ENCODE results near the gene CPT1C.
A peak's percentile ranks its signal among the peaks of the same experiment; 100 is the strongest.

The CPT1C gene

DNA sequence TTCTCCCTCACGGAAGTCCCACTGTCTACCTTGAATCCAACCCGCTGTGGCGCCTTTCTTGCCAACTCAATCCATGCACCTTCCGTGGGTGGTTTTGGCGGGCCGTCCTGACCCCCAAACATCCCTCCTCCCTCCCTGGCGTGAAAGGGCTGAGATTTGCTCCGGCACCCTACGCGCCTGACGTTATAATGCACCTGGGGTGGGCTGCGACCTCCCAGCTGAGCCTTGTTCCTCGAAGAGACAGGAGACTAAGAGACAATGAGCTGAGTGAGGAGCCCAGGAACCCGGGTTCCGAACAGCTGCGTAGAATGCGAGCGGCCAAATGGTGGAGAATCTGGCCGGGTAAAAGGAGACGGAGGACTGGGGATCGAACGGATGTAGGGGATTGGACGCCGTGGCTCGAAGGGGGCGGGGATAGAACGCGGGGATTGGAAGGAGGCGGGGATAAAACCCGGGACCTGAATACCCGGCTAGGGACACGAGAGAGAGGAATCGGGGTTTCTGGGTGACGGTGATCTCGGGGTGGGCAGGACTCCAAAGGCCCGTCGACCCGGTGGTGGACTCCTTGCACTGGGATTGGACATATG is at the start of gene CPT1C:
TSS of gene CPT1C (plus strand) at position 461 of the 587 bp plus-strand sequence. CDS start 1,137 bp downstream, outside the sequence.
- ATAC-seq: peak; percentile 63 to 65

DNA sequence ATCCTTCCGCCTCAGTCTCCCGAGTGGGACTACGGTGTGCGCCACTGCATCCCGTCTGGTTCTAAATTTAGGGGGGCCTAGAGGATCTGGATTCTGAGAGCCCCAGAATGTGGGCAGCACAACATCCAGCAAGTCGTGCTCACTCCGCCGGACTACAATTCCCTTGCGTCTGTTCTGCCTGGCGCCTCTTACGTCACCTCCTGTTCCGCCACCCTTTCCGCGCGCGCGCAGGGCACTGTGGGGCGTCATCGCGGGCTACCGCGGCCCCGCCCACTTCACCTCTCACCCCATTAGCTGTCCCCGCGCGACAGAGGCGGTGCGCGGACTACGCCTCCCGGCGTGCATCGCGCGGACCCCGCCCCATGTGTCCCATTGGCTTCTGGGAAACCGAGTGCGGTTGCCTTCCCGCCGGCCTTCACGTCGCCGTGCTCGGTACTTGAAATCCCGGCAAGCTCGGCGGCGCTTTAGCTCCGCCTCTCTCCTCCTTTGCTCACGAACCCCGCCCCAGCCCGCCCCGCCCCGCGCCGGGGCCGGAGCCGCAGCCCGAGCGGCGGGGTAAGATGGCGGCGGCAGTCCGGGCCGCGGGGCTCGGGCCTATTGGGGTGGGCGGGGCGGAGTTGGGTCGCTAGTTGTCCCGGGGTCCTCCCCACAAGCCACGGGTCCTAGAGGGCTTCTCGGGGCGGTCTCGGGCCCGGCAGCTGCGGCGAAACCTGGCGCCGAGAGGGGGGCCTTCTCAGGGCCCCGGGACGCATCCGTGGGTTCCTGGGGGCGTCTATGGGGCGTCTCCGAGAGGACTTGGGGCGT is 49.0 kb upstream of the CPT1C start, which contains the start of gene SCAF1:
TSS of gene SCAF1 (plus strand) at position 522 of the 804 bp plus-strand sequence. CDS start 2,818 bp downstream, outside the sequence.
- ATAC-seq: peak; percentile 66 to 72

DNA sequence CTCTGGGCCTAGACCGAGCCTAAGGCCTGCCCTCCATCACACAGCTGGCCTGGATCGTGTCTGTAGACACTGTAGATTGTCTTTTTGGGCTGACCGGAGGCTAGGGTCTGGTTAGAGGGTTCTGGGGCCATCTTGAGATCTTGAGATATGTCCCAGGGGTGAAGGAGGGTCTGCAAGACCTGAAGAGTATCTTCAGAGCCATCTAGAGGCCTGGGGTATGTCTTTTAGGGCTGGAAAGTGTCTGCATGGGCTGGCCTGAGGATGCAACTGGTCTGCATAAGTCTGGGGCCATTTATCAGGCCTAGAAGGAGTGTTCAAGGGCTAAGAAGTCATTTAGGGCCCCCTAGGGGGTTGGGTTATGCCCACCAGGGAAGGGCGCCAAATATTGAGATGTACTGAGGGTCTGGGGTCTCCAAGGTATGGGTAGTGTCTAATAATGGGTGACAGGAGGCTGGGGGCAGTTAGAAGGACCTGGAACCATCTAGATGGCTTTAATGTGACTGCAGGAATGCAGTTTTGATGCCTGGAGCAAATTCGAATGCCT is 48.4 kb upstream of the CPT1C start:
- no peak for ATAC-seq

DNA sequence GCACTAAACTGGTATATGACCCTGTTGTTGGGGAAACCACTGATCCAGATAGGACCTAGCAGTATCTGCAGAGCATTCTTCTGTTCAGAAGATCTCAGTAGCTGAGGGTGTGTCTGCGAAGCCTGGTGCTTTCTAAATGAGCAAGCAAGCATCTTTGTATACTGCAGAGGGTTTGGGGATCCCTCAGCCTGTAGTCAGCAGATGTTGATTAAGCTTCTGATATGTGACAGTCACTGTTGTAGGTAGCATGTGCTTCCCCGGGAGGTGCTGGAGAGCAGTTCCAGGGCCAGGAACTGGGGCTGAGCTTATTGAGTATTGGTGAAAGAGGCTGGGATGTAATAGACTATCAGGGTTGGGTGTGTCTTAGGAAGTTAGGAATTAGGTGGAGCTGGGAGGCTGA is 47.5 kb upstream of the CPT1C start:
- no peak for ATAC-seq

DNA sequence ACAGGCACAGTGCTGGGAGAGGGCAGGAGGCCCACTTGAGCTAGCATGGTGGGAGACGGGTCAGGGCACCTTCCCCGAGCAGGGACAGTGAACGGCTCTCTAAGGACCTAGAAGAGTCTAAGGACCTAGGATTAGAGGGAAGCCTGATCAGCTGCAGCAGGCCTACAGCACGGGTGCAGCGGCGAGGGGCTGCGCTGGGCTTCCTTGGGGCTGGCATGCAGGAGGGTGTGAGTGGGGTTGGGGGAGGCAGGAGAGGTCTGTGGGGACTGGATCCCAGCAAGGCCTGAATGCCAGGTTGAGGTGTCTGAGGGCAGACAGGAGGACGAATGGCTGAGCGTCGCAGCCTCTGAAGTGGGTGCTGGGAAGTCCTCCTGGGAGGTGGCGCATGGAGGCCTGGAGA is 45.3 kb upstream of the CPT1C start:
- no peak for ATAC-seq

DNA sequence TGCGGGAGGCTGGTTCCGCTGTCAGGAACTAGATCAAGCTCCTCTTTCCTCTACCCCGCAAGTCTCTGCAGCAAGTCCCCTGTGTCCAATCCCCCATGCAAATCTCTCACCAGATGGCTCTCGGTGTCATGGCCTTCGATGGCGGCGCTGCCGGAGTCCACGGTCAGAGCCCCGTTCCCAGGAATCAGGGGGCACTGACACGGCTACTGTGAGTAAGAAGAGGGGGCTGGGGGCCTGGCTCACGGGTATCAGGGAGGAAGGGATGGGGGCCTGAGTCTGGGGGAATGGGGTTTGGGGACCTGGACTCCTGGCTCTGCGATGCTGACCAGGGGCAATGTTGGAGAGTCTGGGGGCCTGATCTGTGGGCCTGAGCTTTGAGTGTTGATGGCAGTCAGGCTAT is 44.9 kb upstream of the CPT1C start:
- no peak for ATAC-seq

DNA sequence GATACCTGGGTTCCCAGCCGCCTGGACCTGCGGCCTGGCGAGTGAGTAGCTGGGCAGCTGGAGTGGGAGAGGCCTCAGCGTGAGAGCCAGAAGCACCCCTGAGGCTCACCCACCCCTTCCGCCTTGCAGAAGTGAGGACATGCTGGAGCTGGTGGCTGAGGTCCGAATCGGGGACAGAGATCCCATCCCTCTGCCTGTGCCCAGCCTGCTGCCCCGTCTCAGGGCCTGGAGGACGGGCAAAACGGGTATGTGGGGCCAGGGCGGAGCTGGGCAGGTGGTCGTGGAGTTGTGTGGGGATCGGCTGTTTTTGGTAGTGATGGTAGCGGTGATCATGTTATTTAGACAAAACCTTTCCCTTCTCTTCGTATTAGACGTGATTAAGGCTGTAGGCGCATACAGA is 44.3 kb upstream of the CPT1C start:
- no peak for ATAC-seq

DNA sequence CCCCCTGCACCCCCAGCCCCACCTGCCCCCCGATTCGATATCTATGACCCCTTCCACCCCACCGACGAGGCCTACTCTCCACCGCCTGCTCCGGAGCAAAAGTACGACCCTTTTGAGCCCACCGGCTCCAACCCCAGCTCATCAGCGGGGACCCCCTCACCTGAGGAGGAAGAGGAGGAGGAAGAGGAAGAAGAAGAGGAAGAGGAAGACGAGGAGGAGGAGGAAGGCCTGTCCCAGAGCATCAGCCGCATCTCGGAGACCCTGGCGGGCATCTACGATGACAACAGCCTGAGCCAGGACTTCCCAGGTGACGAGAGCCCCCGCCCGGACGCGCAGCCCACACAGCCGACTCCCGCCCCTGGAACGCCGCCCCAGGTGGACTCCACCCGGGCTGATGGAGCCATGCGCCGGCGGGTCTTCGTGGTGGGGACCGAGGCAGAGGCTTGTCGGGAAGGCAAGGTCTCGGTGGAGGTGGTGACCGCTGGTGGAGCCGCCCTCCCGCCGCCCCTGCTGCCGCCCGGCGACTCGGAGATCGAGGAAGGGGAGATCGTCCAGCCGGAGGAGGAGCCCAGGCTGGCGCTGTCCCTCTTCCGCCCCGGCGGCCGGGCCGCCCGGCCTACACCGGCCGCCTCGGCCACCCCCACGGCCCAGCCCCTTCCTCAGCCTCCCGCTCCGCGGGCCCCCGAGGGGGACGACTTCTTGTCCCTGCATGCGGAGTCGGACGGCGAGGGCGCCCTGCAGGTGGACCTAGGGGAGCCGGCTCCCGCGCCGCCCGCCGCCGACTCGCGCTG is 39.7 kb upstream of the CPT1C start:
- no peak for ATAC-seq

DNA sequence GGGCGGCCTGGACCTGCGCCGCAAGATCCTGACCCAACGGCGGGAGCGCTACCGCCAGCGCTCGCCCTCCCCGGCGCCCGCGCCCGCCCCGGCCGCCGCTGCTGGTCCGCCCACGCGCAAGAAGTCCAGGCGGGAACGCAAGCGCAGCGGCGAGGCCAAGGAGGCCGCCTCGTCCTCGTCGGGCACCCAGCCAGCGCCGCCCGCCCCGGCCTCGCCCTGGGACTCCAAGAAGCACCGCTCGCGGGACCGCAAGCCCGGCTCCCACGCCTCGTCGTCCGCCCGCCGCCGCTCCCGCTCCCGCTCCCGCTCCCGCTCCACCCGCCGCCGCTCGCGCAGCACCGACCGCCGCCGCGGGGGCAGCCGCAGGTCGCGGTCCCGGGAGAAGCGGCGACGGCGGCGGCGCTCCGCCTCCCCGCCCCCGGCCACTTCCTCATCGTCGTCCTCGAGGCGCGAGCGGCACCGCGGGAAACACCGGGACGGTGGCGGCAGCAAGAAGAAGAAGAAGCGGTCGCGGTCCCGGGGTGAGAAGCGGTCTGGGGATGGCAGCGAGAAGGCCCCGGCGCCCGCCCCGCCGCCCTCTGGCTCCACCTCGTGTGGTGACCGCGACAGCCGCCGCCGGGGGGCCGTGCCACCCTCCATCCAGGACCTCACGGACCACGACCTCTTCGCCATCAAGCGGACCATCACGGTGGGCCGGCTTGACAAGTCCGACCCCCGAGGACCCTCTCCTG is 38.9 kb upstream of the CPT1C start:
- ATAC-seq: no peak

DNA sequence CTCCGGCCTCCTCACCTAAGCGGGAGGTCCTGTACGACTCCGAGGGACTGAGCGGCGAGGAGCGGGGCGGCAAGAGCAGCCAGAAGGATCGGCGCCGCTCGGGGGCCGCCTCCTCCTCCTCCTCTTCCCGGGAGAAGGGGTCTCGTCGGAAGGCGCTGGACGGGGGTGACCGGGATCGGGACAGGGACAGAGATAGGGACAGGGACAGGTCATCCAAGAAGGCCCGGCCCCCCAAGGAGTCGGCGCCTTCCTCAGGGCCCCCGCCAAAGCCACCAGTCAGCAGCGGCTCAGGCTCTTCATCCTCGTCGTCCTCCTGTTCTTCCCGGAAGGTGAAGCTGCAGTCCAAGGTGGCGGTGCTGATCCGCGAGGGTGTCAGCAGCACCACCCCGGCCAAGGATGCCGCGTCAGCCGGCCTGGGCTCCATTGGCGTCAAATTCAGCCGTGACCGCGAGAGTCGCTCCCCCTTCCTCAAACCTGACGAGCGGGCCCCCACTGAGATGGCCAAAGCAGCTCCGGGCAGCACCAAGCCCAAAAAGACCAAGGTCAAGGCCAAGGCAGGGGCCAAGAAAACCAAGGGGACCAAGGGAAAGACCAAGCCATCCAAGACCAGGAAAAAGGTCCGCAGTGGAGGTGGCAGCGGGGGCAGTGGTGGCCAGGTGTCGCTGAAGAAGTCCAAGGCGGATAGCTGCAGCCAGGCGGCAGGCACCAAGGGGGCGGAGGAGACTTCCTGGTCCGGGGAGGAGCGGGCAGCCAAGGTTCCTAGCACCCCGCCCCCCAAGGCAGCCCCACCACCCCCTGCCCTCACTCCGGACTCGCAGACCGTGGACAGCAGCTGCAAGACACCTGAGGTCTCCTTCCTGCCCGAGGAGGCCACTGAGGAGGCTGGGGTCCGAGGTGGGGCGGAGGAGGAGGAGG is 38.1 kb upstream of the CPT1C start:
- no peak for ATAC-seq

DNA sequence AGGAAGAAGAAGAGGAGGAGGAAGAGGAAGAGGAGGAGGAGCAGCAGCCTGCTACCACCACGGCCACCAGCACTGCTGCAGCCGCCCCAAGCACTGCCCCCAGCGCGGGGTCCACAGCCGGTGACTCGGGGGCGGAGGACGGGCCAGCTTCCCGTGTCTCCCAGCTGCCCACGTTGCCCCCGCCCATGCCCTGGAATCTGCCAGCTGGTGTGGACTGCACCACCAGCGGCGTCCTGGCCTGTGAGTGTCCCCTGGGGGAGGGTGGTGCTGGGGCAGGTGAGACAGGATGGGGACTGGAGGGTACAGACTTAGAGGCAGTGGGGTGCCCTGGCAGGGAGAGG is 37.5 kb upstream of the CPT1C start:
- no peak for ATAC-seq

DNA sequence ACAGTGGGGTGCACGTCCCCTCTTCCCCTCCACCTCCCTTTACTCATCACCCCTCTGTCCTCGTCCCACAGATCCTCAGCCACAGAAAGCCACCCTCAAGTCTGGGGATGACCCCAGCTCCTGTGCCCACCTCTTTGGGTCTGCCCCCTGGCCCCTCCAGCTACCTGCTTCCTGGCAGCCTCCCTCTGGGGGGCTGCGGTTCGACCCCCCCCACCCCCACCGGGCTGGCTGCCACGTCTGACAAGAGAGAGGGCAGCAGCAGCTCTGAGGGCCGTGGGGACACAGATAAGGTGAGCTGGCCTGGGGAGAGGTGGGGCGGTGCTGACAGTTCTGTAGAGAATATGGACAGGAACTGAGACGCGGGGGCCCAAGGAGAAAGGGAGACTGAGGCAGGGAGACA is 36.3 kb upstream of the CPT1C start:
- ATAC-seq: no peak

DNA sequence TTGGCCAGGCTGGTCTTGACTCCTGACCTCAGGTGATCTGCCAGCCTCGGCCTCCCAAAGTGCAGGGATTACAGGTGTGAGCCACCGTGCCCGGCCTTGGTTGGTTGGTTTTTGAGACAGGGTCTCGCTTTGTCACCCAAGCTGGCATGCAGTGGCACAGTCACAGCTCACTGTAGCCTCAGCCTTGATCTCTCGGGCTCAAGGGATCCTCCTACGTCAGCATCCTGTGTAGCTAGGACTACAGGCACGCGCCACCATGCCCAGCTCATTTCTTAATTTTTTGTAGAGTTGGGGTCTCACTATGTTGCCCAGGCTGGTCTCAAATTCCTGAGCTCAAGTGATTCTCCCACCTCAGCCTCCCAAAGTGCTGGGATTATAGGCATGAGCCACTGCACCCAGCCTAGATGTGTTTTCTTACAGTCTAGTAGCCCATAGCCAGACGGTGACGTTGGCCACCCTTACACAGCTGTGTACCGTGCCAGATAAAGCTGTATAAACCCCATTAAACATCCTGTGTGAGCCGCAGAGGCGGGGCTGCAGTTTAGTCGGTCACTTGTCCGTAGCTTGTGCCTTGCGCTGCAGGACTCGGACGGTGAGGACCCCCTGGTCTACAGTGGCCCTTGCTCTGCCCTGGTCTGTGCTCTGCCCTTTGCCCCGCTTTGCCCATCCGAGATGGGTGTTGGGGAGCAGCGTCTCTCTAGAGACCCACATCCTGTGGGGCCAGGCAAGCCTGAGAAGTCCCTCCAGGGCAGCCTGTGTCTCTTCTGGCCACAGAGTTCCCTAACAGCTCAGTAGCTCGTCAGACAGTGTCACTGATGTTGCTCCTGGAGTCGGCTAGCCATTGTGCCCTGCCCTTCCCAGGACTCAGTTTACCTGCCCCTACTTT is 35.1 kb upstream of the CPT1C start:
- ATAC-seq: no peak

DNA sequence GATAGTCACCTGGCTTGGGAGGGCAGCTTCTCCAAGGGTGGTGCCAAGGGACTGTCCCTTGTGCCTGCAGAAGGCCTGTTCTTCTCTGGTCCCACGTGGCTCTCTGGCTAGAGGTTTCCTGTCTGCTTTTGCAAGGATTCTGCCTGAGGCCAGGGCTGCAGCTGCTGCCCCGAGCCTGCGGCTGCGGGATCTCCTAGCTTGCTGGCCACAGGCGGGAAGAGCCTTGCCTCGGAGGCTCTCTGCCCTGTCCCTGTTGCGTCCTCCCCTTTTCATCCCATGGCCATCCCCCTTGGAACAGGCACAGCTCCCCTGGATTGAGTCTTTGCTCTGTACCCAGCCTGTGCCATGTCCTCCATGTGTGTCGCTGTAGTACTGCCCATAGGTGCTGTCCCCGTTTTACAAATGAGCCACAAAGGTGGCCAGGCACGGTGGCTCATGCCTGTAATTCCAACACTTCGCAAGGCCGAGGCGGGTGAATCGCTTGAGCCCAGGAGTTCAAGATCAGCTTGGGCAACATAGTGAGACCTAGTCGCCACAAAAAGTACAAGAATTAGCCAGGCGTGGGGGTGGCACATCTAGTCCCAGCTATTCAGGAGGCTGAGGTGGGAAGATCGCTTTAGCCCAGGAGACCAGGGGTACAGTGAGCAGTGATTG is 34.3 kb upstream of the CPT1C start:
- ATAC-seq: no peak

DNA sequence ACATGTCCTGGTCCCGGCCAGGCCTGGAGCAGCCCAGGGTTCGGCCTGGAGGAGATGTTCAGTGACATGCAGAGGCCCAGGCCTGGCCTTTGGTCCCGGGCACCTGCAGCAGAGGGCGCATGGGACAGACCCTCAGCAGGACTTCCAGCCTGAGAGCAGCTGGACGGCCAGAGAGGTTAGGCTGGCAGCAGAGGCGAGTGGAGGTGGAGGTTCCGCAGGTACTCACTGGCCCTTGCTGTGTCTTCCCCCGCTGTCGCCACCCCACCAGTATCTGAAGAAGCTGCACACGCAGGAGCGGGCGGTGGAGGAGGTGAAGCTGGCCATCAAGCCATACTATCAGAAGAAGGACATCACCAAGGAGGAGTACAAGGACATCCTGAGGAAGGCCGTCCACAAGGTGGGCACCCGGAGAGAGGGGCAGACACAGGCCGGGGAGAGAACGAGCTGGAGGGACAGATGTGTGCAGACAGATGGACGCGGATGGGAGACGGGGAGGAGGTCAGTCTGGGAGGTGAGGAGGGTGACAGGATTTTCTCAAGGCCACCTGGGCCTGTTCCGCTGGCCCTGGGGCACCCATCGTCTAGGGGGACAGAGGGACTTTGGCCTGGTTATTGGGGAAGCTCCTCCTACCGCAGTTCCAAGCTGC is 33.3 kb upstream of the CPT1C start:
- ATAC-seq: no peak

DNA sequence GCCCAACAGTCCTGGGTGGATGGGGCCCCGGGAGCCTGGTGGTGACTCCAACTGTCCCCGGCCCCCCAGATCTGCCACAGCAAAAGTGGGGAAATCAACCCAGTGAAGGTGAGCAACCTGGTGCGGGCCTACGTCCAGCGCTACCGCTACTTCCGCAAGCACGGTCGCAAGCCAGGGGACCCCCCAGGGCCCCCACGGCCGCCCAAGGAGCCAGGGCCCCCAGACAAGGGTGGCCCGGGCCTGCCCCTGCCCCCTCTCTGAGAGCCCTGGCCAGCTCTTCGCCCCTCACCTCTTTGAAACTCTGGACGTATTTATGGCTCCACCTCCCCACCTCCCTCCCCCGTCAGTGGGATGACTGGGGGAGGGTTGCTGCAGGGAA is 32.8 kb upstream of the CPT1C start:
- no peak for ATAC-seq

DNA sequence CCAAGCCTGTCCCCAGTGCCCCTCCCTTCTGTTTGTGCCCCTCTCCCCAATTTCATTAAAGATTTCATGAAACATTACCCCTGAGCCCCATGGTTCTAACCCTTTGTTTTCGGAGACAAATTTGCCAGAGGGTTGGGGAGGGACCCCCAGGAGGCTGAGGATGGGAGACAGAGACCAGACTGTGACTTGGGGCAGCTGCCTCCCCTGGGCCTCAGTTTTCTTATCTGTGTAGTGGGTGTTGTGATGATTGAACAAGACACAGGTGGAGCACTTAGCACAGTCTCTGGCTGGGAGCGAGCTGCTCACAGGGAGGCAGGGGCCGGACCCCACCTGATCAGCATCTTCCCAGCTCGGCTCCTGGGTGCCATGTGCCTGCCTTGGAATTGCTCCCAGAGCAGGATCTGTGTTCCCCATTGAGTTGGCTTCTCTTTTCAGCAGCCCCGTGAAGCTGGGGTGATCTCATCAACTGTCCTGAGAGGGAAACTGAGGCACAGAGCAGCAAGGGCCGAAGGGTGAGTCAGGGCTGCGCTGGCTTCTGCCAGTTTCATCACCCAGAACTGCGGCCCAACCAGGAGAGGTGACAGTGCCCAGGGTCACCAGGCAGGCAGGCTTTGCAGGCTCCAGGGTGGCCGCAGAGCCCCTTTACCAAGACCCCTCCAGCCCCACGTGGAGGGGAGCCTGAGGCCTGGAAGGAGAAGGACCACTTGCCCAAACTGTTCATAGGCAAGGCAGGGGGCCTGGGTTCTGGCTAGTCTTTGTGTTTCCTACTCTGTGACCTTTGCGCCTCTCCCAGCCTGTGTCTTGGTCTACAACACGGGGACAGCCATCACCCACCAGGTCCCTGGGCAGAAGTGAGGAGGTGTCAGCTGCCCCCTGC is 32.1 kb upstream of the CPT1C start:
- ATAC-seq: no peak

DNA sequence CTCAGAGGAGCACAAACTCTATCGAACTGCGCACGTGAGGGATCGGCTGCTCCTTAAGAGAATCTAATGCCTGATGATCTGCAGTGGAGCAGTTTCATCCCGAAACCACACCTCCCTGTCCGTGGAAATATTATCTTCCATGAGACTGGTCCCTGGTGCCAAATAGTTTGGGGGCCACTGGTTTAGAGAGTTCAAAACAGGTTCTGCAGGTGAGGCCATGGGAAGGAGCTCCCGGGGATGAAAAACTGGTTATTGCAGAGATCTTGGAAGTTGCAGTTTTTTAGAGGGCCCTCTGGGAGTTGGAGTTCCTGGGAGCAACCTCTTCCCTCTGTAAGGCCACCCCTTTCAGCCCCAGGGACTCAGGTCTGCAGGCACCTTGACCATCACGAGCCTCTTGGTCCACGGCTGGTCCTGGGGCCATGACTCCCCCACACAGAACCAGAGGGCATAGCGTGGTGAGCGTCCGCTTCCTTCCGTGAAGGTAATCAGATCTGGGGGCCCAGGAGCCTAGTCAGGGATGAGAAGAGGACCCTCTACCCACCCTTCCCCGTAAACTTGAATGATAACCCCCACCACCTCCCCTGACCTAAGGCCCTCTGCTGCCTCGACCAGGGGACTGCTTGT is 30.5 kb upstream of the CPT1C start:
- ATAC-seq: no peak

Measured in activated CD4-positive, CD25-positive, alpha-beta regulatory T cell treated with anti-CD3 and anti-CD28 coated beads, Interleukin-2, amount 50 U/mL, for 24 hours (primary cell).